ENCODE data around the gene EPB41L3.

DNA sequence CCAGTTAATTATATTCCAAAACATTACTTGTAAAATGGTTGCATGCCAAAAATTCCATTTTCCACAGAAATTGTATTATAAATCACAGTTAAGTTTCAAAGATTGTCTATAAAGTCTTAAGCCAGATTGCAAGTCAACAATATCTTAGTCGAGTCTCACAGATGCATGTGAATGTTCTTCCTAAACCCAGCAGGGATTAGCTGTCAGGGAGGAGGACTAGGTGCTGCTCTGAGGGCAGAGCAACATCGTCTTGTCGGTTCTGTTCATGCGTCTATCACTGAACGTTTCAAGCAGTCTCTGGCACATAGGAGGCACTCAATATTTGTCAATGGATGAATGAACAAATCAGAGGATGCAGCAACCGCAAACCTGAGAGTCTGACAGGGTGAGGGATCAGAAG, 27.0 kb downstream of the EPB41L3 start:
- TF ChIP-seq, protein P1, sequence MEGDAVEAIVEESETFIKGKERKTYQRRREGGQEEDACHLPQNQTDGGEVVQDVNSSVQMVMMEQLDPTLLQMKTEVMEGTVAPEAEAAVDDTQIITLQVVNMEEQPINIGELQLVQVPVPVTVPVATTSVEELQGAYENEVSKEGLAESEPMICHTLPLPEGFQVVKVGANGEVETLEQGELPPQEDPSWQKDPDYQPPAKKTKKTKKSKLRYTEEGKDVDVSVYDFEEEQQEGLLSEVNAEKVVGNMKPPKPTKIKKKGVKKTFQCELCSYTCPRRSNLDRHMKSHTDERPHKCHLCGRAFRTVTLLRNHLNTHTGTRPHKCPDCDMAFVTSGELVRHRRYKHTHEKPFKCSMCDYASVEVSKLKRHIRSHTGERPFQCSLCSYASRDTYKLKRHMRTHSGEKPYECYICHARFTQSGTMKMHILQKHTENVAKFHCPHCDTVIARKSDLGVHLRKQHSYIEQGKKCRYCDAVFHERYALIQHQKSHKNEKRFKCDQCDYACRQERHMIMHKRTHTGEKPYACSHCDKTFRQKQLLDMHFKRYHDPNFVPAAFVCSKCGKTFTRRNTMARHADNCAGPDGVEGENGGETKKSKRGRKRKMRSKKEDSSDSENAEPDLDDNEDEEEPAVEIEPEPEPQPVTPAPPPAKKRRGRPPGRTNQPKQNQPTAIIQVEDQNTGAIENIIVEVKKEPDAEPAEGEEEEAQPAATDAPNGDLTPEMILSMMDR (tag by site-specific recombination; IDR thresholded peaks at IDR 0.05): no peak
- TF ChIP-seq ZNF239 (tag by site-specific recombination; IDR thresholded peaks at IDR 0.05): no peak
- TF ChIP-seq YY1 (tag by site-specific recombination; IDR thresholded peaks at IDR 0.05): no peak
- TF ChIP-seq ZNF544 (tag by site-specific recombination; IDR thresholded peaks at IDR 0.05): no peak
- TF ChIP-seq ZNF175 (tag by site-specific recombination; IDR thresholded peaks at IDR 0.05): no peak
- no peak for TF ChIP-seq ZNF324 (tag by site-specific recombination; IDR thresholded peaks at IDR 0.05)
- no peak for TF ChIP-seq KLF9 (tag by site-specific recombination; IDR thresholded peaks at IDR 0.05; ENCODE audit: low read depth)
- TF ChIP-seq, protein P2, sequence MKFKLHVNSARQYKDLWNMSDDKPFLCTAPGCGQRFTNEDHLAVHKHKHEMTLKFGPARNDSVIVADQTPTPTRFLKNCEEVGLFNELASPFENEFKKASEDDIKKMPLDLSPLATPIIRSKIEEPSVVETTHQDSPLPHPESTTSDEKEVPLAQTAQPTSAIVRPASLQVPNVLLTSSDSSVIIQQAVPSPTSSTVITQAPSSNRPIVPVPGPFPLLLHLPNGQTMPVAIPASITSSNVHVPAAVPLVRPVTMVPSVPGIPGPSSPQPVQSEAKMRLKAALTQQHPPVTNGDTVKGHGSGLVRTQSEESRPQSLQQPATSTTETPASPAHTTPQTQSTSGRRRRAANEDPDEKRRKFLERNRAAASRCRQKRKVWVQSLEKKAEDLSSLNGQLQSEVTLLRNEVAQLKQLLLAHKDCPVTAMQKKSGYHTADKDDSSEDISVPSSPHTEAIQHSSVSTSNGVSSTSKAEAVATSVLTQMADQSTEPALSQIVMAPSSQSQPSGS (tag by site-specific recombination; IDR thresholded peaks at IDR 0.05; ENCODE audit: low read depth): no peak
- TF ChIP-seq ZNF274 (IDR thresholded peaks at IDR 0.05; ENCODE audit: low read length): no peak
- no peak for TF ChIP-seq ZNF274 (tag by site-specific recombination; IDR thresholded peaks at IDR 0.05; ENCODE audit: borderline replicate concordance)
